K562 (cell line): Measurements from ENCODE around the gene MAMDC2. TPM values are rescaled to one million over a fixed set of nuclear protein-coding genes. Genes with fewer than 3 reads are reported as not detected.

ENCODE experiments used
- ATAC-seq: fragments of 200-7000 bp; cut with Tn5 transposase; 3 replicates; pipeline ENCODE4 v1.9.1; 2020; ENCODE audit warnings: moderate library complexity
- BruUV-seq: library from RNA; stranded (reverse); fragments of 400-500 nt; replicated peaks from 2 replicates; lab custom pipeline; 2021; lab: Mats Ljungman, UMichigan
- CTCF ChIA-PET: fragments of 300-600 bp; formaldehyde crosslinking; extraction: SDS; loops from one replicate; lab custom pipeline; 2021; ENCODE audit warnings: low intra/inter-chr PET ratio; lab: Yijun Ruan, JAX
- POLR2A ChIA-PET: fragments of 300-600, 350-650 bp; sonication (Branson Sonifier 250); formaldehyde crosslinking; extraction: SDS; loops from one replicate; lab custom pipeline; 2021; ENCODE audit warnings: antibody characterized with exemption, inconsistent platforms; lab: Yijun Ruan, JAX
- DNase-seq, 4 experiments: peaks; one replicate each; pipeline versions ENCODE4 v3.0.0 to v3.0.0-alpha.2; 2011 to 2018; ENCODE audit warnings: low spot score in 3 of 4, mixed read lengths in 3 of 4; ENCODE audit errors: extremely low read depth in 1 of 4
- FAIRE-seq: peaks from 2 replicates; lab custom pipeline; 2011; peaks lifted over from hg19 to GRCh38; lab: Jason Lieb, UNC
- H2AFZ ChIP-seq: 2 replicates; pipeline ENCODE4 v1.6.0; 2011; ENCODE audit warnings: low read depth, low read length, control low read depth, inconsistent platforms
- H3K27ac ChIP-seq: fragments of 200-600 bp; 3 replicates; pipeline ENCODE4 v1.8.0; 2011; ENCODE audit warnings: low read depth, mild to moderate bottlenecking, control low read depth, inconsistent platforms, low read length, moderate library complexity, mixed read lengths; ENCODE audit errors: extremely low read depth
- H3K27me3 ChIP-seq, 2 experiments: fragments of 300-600 bp in 1 of 2; 2 replicates in 1 of 2; 3 replicates in 1 of 2; pipeline versions ENCODE4 v1.6.0 to v1.8.0; 2011; ENCODE audit warnings: inconsistent platforms in 2 of 2, low read length in 2 of 2, mild to moderate bottlenecking in 1 of 2, mixed read lengths in 1 of 2, moderate library complexity in 1 of 2; ENCODE audit not compliant: control insufficient read depth in 2 of 2, insufficient read depth in 2 of 2
- H3K36me3 ChIP-seq: fragments of 300-600 bp; 3 replicates; pipeline ENCODE4 v1.8.0; 2011; ENCODE audit warnings: mild to moderate bottlenecking, low read length, inconsistent platforms; ENCODE audit not compliant: control insufficient read depth, insufficient read depth
- H3K4me1 ChIP-seq, 2 experiments: fragments of 200-600 bp in 1 of 2; replicated peaks in 1 of 2; 2 replicates in 1 of 2; 3 replicates in 1 of 2; pipeline versions ENCODE4 v1.5.1 to v1.8.0; 2011; ENCODE audit warnings: inconsistent platforms in 2 of 2, low read length in 2 of 2, mild to moderate bottlenecking in 1 of 2, mixed read lengths in 1 of 2, moderate library complexity in 1 of 2; ENCODE audit not compliant: control insufficient read depth in 2 of 2, insufficient read depth in 2 of 2
- H3K4me2 ChIP-seq: 2 replicates; pipeline ENCODE4 v1.6.1; 2011; ENCODE audit warnings: low read length, control low read depth, inconsistent platforms, mixed read lengths; ENCODE audit not compliant: insufficient read depth
- H3K4me3 ChIP-seq: fragments of 200-600 bp; sonication (generic), shearing (Covaris generic); 2 replicates; pipeline ENCODE4 v1.5.1; 2016; ENCODE audit warnings: control low read depth, inconsistent platforms
- H3K79me2 ChIP-seq: fragments of 200-600 bp; 3 replicates; pipeline ENCODE4 v1.8.0; 2011; ENCODE audit warnings: low read length, inconsistent platforms; ENCODE audit not compliant: control insufficient read depth, insufficient read depth
- H3K9ac ChIP-seq, 2 experiments: 2 replicates each; pipeline versions ENCODE4 v1.6.0 to v1.6.1; 2011; ENCODE audit warnings: low read depth in 2 of 2, low read length in 2 of 2, control low read depth in 1 of 2, inconsistent platforms in 1 of 2, mild to moderate bottlenecking in 1 of 2, mixed read lengths in 1 of 2; ENCODE audit not compliant: insufficient read depth in 1 of 2
- H3K9me1 ChIP-seq: one replicate; pipeline ENCODE4 v1.6.0; 2011; ENCODE audit warnings: inconsistent platforms, mild to moderate bottlenecking, low read length, moderate library complexity; ENCODE audit not compliant: control insufficient read depth, insufficient read depth
- H3K9me3 ChIP-seq: replicated peaks from 2 replicates; pipeline ENCODE4 v1.5.1; 2011; ENCODE audit warnings: low read depth, low read length, inconsistent platforms; ENCODE audit not compliant: control insufficient read depth, insufficient read depth
- H4K20me1 ChIP-seq: replicated peaks from 2 replicates; pipeline ENCODE4 v1.6.1; 2011; ENCODE audit warnings: low read length, inconsistent platforms, mixed read lengths; ENCODE audit not compliant: control insufficient read depth, insufficient read depth
- ADNP ChIP-seq: fragments of 200-800 bp; sonication (Bioruptor generic); IDR thresholded peaks from 2 replicates; pipeline ENCODE4 v1.6.1; 2016; ENCODE audit warnings: missing genetic modification characterization, missing compliant biosample characterization
- CBFA2T2 ChIP-seq: fragments of 450-650 bp; conservative IDR thresholded peaks from 2 replicates; pipeline ENCODE4 v1.6.1; 2017; ENCODE audit warnings: mild to moderate bottlenecking
- CBX2 ChIP-seq: fragments of 200-600 bp; sonication (generic); IDR thresholded peaks from one replicate; pipeline ENCODE4 v1.6.1; 2012; ENCODE audit warnings: mild to moderate bottlenecking, low read length, inconsistent platforms; ENCODE audit not compliant: insufficient read depth, poor library complexity, severe bottlenecking
- ELF2 ChIP-seq: fragments of 250-450 bp; sonication (Bioruptor Pico); IDR thresholded peaks from 2 replicates; pipeline ENCODE4 v1.5.0; 2021; ENCODE audit warnings: mild to moderate bottlenecking
- SOX6 ChIP-seq: fragments of 450-650 bp; IDR thresholded peaks from 2 replicates; pipeline ENCODE4 v1.6.1; 2014; ENCODE audit warnings: mild to moderate bottlenecking
- TAF7 ChIP-seq: fragments of 450-650 bp; IDR thresholded peaks from 2 replicates; pipeline ENCODE4 v1.6.1; 2016; ENCODE audit warnings: missing genetic modification characterization, missing compliant biosample characterization
- ZNF232 ChIP-seq: sonication (generic); formaldehyde crosslinking; IDR thresholded peaks from 2 replicates; pipeline ENCODE4 v1.8.0; 2022; ENCODE audit warnings: mild to moderate bottlenecking, missing genetic modification reagents
- ZNF589 ChIP-seq: fragments of 200-800 bp; sonication (Bioruptor generic); IDR thresholded peaks from 2 replicates; pipeline ENCODE4 v1.6.1; 2016; ENCODE audit warnings: low read depth, missing genetic modification characterization, missing compliant biosample characterization
- WGBS: fragments of 100-300 bp; shearing (Covaris generic); methylation state at CpG from one replicate; pipeline ENCODE4 v1.1.6; 2016; ENCODE audit warnings: low coverage, mixed read lengths; ENCODE audit not compliant: insufficient coverage; ENCODE audit errors: missing lambda C conversion rate; 5-methylcytosine and 5-hydroxymethylcytosine counted together
- in situ Hi-C: fragments of 300-500 bp; cut with MboI; formaldehyde crosslinking; loops from 4 replicates; pipeline ENCODE4 v1.15.0; 2018; ENCODE audit warnings: inconsistent platforms, mixed read lengths
- intact Hi-C: fragments of 100-400 bp; cut with micrococcal nuclease; formaldehyde crosslinking; loops from 2 replicates; pipeline ENCODE4 v1.14.2; 2022
- polyA plus RNA-seq, 8 experiments: library from polyadenylated mRNA; depleted of rRNA in 4 of 8; stranded (reverse) in 5 of 8; unstranded in 3 of 8; fragments of >200 nt; fragmentation: Nextera tagmentation in 2 of 8; fragmentation: Illumina TruSeq in 1 of 8; extraction: Ambion mirVana in 2 of 8; extraction: Trizol in 1 of 8; gene quantifications; 2 replicates each; pipeline versions ENCODE4 v1.2.1 to v1.2.3, GENCODE V29; 2011 to 2014; ENCODE audit warnings: inconsistent platforms in 1 of 8, missing spikeins in 1 of 8
- total RNA-seq, 7 experiments: library from RNA; depleted of rRNA in 6 of 7; stranded (reverse); fragments of >200 nt in 6 of 7; fragmentation: Illumina TruSeq in 2 of 7; extraction: Trizol in 2 of 7; gene quantifications; 2 replicates each; pipeline versions ENCODE4 v1.2.1 to v1.2.3, GENCODE V29; 2011 to 2021; ENCODE audit warnings: low replicate concordance in 1 of 7
- TF ChIP-seq, protein P1 (sequence below), 3 experiments: fragments of 200-800 bp in 1 of 3; sonication (Bioruptor generic) in 1 of 3; sonication (generic) in 1 of 3; formaldehyde crosslinking in 1 of 3; IDR thresholded peaks; 2 replicates each; pipeline versions ENCODE4 v1.6.1 to v1.8.0; 2016 to 2022; ENCODE audit warnings: mild to moderate bottlenecking in 2 of 3, missing compliant biosample characterization in 2 of 3, missing genetic modification characterization in 2 of 3, missing genetic modification reagents in 1 of 3
- TF ChIP-seq, protein P2 (sequence below): sonication (generic); formaldehyde crosslinking; IDR thresholded peaks from 2 replicates; pipeline ENCODE4 v1.8.1; 2023; ENCODE audit warnings: missing genetic modification reagents, mild to moderate bottlenecking, borderline replicate concordance
- TF ChIP-seq, protein P3 (sequence below), 2 experiments: fragments of 450-650 bp in 1 of 2; sonication (generic) in 1 of 2; formaldehyde crosslinking; conservative IDR thresholded peaks; 2 replicates each; pipeline versions ENCODE4 v1.4.0 to v1.8.1; 2020 to 2022; ENCODE audit warnings: mild to moderate bottlenecking in 1 of 2, missing genetic modification reagents in 1 of 2
- TF ChIP-seq, protein P4 (sequence below): fragments of 450-650 bp; formaldehyde crosslinking; IDR thresholded peaks from 2 replicates; pipeline ENCODE4 v1.4.0; 2022; ENCODE audit warnings: missing genetic modification characterization

MAMDC2 gene
- total and polyA plus RNA-seq, 9 of the 15 experiments (the other 6 are each of a cell fraction or from before 2014, with no cell fraction given) = 0.01 to 0.03 TPM; not detected in 7

DNA sequence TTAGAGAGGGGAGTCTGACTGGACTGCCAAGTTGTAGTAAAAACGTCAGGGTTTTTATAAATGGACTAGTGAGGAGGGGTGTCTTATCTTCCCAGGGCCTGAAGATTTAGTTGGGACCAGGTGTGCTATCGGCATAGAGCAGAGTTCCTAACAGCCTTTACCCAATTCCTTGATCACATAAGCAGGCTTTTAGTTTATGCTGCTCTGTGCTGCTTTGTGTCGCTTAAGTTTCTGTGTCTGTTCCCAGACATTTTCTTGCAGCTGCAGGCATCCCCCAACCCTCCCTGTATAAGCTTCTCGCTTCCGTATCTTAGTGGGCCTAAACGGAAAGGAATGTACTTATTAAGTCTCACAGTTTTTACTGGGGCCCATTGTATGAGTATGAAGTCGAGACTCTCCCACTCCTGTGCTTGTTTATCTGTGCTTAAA lies 212.5 kb downstream of the MAMDC2 start:
- Histone ChIP-seq H3K9me3 (no peaks in the 10 kb centered on the region), H4K20me1 (peaks cover 6% of the 10 kb centered on the region; the same call in 1 of the 2 replicates), H3K4me2 (peak overlapping the region; percentile 75), H3K4me1 (peaks cover 19 to 22% of the 10 kb centered on the region in 2 experiments; a peak in 4 of 5 replicates), H3K79me2 (peaks cover 26% of the 10 kb centered on the region), H2AFZ (peak overlapping the region; percentile 76), H3K27ac (peak overlapping the region; percentile 37), H3K27me3 (no peaks in the 10 kb centered on the region), H3K9me1 (no peaks in the 10 kb centered on the region), H3K36me3 (peaks cover 10% of the 10 kb centered on the region; the same call in 2 of the 3 replicates), H3K4me3 (peak overlapping the region; percentile 20), H3K9ac (peak overlapping the region in 1 of 2 experiments; percentile 66; a peak in 2 of 4 replicates)
- ChIA-PET CTCF (no interaction called here), POLR2A (interaction anchor here (0.7 to 1.9 kb wide), 4 partner anchors 14 to 162 kb away, joined by 3 to 10 read pairs (median 4); no protein-coding TSS in a partner anchor)
- 0% methylated on average over 7 of the region's 7 CpGs for WGBS
- in situ Hi-C loops = no loop called here
- ATAC-seq = peak; percentile 43
- DNase-seq = peak; percentile 12 to 75 (median 38)
- FAIRE-seq = peak; percentile 93
- intact Hi-C loops = loop anchor here (5.0 to 10.0 kb wide), 2 partner anchors 161 to 229 kb away; no protein-coding TSS in a partner anchor
- no TSS peak for BruUV-seq
- no peak for TF ChIP-seq ZNF589 (CRISPR knock-in tag)
- TF ChIP-seq, protein P1, sequence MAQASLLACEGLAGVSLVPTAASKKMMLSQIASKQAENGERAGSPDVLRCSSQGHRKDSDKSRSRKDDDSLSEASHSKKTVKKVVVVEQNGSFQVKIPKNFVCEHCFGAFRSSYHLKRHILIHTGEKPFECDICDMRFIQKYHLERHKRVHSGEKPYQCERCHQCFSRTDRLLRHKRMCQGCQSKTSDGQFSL (CRISPR knock-in tag; IDR thresholded peaks at IDR 0.05) = no peak
- TF ChIP-seq, protein P1 (tag; IDR thresholded peaks at IDR 0.05) = no peak
- TF ChIP-seq, protein P2, sequence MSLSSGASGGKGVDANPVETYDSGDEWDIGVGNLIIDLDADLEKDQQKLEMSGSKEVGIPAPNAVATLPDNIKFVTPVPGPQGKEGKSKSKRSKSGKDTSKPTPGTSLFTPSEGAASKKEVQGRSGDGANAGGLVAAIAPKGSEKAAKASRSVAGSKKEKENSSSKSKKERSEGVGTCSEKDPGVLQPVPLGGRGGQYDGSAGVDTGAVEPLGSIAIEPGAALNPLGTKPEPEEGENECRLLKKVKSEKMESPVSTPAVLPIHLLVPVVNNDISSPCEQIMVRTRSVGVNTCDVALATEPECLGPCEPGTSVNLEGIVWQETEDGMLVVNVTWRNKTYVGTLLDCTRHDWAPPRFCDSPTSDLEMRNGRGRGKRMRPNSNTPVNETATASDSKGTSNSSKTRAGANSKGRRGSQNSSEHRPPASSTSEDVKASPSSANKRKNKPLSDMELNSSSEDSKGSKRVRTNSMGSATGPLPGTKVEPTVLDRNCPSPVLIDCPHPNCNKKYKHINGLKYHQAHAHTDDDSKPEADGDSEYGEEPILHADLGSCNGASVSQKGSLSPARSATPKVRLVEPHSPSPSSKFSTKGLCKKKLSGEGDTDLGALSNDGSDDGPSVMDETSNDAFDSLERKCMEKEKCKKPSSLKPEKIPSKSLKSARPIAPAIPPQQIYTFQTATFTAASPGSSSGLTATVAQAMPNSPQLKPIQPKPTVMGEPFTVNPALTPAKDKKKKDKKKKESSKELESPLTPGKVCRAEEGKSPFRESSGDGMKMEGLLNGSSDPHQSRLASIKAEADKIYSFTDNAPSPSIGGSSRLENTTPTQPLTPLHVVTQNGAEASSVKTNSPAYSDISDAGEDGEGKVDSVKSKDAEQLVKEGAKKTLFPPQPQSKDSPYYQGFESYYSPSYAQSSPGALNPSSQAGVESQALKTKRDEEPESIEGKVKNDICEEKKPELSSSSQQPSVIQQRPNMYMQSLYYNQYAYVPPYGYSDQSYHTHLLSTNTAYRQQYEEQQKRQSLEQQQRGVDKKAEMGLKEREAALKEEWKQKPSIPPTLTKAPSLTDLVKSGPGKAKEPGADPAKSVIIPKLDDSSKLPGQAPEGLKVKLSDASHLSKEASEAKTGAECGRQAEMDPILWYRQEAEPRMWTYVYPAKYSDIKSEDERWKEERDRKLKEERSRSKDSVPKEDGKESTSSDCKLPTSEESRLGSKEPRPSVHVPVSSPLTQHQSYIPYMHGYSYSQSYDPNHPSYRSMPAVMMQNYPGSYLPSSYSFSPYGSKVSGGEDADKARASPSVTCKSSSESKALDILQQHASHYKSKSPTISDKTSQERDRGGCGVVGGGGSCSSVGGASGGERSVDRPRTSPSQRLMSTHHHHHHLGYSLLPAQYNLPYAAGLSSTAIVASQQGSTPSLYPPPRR (CRISPR knock-in tag) = no peak
- no peak for TF ChIP-seq TAF7
- no peak for TF ChIP-seq ADNP (tag)
- TF ChIP-seq, protein P3, sequence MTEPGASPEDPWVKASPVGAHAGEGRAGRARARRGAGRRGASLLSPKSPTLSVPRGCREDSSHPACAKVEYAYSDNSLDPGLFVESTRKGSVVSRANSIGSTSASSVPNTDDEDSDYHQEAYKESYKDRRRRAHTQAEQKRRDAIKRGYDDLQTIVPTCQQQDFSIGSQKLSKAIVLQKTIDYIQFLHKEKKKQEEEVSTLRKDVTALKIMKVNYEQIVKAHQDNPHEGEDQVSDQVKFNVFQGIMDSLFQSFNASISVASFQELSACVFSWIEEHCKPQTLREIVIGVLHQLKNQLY (CRISPR knock-in tag; conservative IDR thresholded peaks at IDR 0.05) = no peak
- TF ChIP-seq ZNF232 = no peak
- no peak for TF ChIP-seq CBX2
- no peak for TF ChIP-seq ELF2 (CRISPR knock-in tag)
- TF ChIP-seq SOX6 = 0 out of 2 replicates have a peak, but pooled peaks have one; percentile 50
- TF ChIP-seq, protein P4, sequence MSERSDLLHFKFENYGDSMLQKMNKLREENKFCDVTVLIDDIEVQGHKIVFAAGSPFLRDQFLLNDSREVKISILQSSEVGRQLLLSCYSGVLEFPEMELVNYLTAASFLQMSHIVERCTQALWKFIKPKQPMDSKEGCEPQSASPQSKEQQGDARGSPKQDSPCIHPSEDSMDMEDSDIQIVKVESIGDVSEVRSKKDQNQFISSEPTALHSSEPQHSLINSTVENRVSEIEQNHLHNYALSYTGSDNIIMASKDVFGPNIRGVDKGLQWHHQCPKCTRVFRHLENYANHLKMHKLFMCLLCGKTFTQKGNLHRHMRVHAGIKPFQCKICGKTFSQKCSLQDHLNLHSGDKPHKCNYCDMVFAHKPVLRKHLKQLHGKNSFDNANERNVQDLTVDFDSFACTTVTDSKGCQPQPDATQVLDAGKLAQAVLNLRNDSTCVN (CRISPR knock-in tag) = no peak
- peak; percentile 91 for TF ChIP-seq CBFA2T2
